ENCODE results near the gene ZNF318.
"Not testable (repeated sequence)": the region's sequence is repeated elsewhere in the genome, so short reads cannot be mapped to it uniquely, and the experiment has no call there.

ZNF318 gene

DNA sequence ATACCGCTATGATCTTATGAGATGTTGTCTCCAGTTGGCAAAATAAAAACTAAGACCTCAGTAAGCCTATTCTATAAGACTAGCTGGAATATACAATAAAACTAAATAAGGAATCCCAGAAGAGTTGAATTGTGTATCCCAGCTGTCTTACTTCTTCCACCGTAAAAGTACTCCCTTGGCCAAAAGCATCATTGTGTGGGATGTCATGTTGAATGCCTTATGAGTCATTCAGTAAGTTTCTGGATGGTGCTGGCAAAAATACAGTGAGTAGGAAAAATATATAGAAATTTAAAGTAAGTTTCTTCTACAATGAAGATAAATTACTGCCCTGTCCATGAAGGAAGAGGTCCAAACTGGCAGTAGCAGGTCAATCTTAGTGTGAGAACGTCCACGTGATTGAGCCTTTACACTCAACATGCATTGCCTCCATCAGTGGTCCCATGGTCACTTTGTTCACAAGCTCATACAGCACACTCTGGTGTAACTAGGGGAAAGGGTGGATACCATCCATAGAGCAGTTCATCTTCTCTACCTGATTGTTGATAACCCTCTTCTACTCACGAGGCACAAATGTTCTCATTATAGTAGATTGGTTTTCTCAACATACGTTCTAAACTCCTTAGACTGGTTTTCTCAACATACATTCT lies 13.7 kb upstream of the ZNF318 start:
- no peaks in the 10 kb centered on the region for H3K4me1 ChIP-seq (ENCODE audit: control insufficient read depth in 1 of 2, insufficient read depth in 2 of 2, low read length in 2 of 2)
- no peak overlapping the region for H3K27ac ChIP-seq (ENCODE audit: low read length)
- no peaks in the 10 kb centered on the region for H3K27me3 ChIP-seq (ENCODE audit: low read depth, low read length)
- no peaks in the 10 kb centered on the region for H3K9me3 ChIP-seq (ENCODE audit: control insufficient read depth in 1 of 2, low read length in 2 of 2)
- H3K36me3 ChIP-seq (ENCODE audit: control insufficient read depth in 1 of 2, insufficient read depth in 2 of 2, low read length in 2 of 2): no peaks in the 10 kb centered on the region
- H3K4me3 ChIP-seq (ENCODE audit: low read depth in 1 of 2, low read length in 2 of 2): no peak overlapping the region

DNA sequence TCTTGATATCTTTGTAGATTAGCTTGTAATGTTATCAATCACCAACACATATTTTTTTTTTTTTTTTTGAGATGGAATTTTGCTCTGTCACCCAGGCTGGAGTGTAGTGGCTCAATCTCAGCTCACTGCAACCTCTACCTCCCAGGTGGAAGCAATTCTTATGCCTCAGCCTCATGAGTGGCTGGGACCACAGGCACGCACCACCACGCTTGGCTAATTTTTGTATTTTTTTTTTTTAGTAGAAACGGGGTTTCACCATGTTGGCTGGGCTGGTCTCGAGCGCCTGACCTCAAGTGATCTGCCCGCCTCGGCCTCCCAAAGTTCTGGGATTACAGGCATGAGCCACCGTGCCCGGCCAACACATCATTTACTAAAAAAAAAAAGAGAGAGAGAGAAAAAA lies 11.4 kb upstream of the ZNF318 start:
- H3K36me3 ChIP-seq (ENCODE audit: control insufficient read depth in 1 of 2, insufficient read depth in 2 of 2, low read length in 2 of 2); H3K27ac ChIP-seq (ENCODE audit: low read length); H3K9me3 ChIP-seq (ENCODE audit: control insufficient read depth in 1 of 2, low read length in 2 of 2); H3K4me3 ChIP-seq (ENCODE audit: low read depth in 1 of 2, low read length in 2 of 2); H3K4me1 ChIP-seq (ENCODE audit: control insufficient read depth in 1 of 2, insufficient read depth in 2 of 2, low read length in 2 of 2); H3K27me3 ChIP-seq (ENCODE audit: low read depth, low read length): not testable (repeated sequence)

DNA sequence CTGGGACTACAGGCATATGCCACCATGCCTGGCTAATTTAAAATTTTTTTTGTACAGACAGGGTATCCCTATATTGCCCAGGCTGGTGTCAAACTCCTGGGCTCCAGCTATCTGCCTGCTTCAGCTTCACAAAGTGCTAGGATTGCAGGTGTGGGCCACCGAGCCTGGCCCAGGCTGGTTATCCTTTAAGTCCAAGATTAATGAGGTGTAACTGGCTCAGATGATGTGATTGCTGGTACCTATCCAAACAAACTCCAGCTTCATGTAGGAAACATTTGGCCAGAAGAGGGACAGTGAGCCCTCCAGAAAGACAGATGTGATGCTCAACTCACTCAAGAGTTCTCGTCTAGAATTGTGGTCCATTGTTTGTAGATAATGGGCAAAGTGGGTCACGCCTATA lies 9.2 kb upstream of the ZNF318 start:
- no peaks in the 10 kb centered on the region for H3K36me3 ChIP-seq (ENCODE audit: control insufficient read depth in 1 of 2, insufficient read depth in 2 of 2, low read length in 2 of 2)
- H3K27me3 ChIP-seq (ENCODE audit: low read depth, low read length): no peaks in the 10 kb centered on the region
- H3K4me3 ChIP-seq (ENCODE audit: low read depth in 1 of 2, low read length in 2 of 2): no peak overlapping the region
- no peak overlapping the region for H3K27ac ChIP-seq (ENCODE audit: low read length)
- H3K4me1 ChIP-seq (ENCODE audit: control insufficient read depth in 1 of 2, insufficient read depth in 2 of 2, low read length in 2 of 2): no peaks in the 10 kb centered on the region
- H3K9me3 ChIP-seq (ENCODE audit: control insufficient read depth in 1 of 2, low read length in 2 of 2): no peaks in the 10 kb centered on the region

DNA sequence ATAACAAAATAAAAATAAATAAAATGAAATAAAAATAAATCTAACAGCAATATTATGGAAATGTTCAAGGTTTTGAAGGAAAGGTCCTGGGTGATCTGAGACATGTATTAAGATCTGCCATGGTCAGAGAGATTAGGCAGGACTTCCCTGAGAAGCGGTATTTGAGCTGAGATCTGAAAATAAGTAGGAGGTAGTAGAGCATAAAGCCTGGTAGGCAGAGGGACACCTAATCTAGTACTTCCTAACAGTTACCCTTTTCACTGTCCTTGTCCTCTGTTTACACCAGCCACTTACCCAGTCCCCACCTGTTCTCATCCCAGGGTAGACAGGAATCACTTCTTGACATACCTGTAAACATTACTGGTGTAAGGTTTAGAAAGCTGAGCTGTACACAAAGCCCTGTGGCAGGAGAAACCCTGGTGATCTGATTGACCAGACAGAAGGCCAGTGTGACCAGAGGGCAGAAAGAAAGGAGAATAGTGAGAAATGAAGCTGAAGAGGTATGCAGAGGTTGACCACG lies 8.3 kb upstream of the ZNF318 start:
- Histone ChIP-seq H3K27me3 (ENCODE audit: low read depth, low read length) (no peaks in the 10 kb centered on the region), H3K4me3 (ENCODE audit: low read depth in 1 of 2, low read length in 2 of 2) (no peak overlapping the region), H3K9me3 (ENCODE audit: control insufficient read depth in 1 of 2, low read length in 2 of 2) (no peaks in the 10 kb centered on the region), H3K27ac (ENCODE audit: low read length) (no peak overlapping the region), H3K36me3 (ENCODE audit: control insufficient read depth in 1 of 2, insufficient read depth in 2 of 2, low read length in 2 of 2) (no peaks in the 10 kb centered on the region), H3K4me1 (ENCODE audit: control insufficient read depth in 1 of 2, insufficient read depth in 2 of 2, low read length in 2 of 2) (no peaks in the 10 kb centered on the region)

DNA sequence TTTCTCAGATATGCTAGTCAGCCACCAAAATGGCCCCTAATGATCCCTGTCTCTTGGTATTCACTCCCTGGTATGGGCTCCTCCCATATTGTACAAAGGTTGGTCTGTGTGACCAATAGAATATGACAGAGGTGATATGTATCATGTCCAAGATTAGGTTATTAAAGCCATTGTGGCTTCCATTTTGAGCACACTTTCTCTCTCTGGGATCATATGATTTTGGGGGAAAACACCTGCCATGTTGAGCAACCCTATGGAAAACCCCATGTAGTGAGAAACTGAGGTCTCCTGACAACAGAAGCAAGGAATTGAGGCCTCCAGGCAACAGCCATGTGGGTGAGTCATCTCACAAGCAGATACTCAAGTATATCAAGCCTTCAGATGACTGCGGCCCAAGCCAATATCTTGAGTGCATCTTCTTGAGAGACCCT lies 7.1 kb upstream of the ZNF318 start:
- Histone ChIP-seq H3K27ac (ENCODE audit: low read length) (no peak overlapping the region), H3K27me3 (ENCODE audit: low read depth, low read length) (no peaks in the 10 kb centered on the region)

DNA sequence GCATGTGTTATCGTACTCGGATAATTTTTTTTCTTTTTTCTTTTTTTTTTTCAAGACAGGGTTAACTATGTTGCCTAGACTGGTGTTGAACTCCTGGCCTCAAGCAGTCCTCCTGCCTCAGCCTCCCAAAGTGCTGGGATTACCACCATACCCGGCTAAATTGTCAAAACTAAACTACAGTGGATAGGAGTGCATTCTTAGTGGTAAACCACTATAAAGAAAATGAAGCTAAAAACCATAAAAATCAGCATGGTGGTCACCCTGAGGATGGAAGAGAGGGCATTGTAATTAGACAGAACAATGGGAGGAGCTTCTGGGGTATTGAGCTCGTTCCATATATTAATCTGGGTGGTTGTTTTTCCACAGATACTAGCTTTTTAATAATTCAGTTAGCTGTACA lies 6.2 kb upstream of the ZNF318 start:
- H3K36me3 ChIP-seq (ENCODE audit: control insufficient read depth in 1 of 2, insufficient read depth in 2 of 2, low read length in 2 of 2): no peaks in the 10 kb centered on the region
- H3K9me3 ChIP-seq (ENCODE audit: control insufficient read depth in 1 of 2, low read length in 2 of 2): no peaks in the 10 kb centered on the region
- H3K27ac ChIP-seq (ENCODE audit: low read length): no peak overlapping the region
- H3K4me1 ChIP-seq (ENCODE audit: control insufficient read depth in 1 of 2, insufficient read depth in 2 of 2, low read length in 2 of 2): no peaks in the 10 kb centered on the region
- H3K4me3 ChIP-seq (ENCODE audit: low read depth in 1 of 2, low read length in 2 of 2): no peak overlapping the region
- no peaks in the 10 kb centered on the region for H3K27me3 ChIP-seq (ENCODE audit: low read depth, low read length)

More for the DNA sequence above, 7.1 kb upstream of the ZNF318 start:
- Histone ChIP-seq H3K36me3 (ENCODE audit: control insufficient read depth in 1 of 2, insufficient read depth in 2 of 2, low read length in 2 of 2) (no peaks in the 10 kb centered on the region), H3K4me1 (ENCODE audit: control insufficient read depth in 1 of 2, insufficient read depth in 2 of 2, low read length in 2 of 2) (no peaks in the 10 kb centered on the region), H3K4me3 (ENCODE audit: low read depth in 1 of 2, low read length in 2 of 2) (no peak overlapping the region), H3K9me3 (ENCODE audit: control insufficient read depth in 1 of 2, low read length in 2 of 2) (no peaks in the 10 kb centered on the region)

DNA sequence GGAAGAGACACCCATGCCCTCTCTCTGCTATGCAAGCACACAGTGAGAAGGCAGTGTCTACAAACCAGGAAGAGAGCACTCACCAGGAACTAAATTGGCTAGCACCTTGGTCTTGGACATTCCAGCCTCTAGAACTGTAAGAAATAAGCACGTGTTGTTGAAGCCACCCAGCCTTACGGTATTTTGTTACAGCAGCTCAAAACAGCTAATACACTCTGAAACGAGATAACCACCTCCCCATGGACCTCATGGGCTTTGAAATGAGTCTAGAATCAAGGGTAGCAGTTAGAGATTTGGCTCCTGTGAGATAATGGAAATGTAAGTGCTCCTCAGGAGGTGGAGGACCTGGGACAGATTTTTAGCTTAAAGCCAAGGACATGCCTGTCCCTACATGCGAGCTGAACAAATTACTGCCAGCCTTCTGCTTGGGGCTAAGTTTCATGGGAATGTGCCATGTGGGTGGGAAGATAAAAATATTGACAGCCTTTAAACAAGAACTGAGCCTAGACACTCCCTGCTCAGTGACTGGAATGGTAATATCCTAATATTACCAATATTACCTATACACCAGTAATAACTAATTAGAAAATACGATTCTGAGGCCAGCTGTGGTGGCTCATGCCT lies 3.9 kb upstream of the ZNF318 start:
- H3K4me3 ChIP-seq (ENCODE audit: low read depth in 1 of 2, low read length in 2 of 2): no peak overlapping the region
- no peaks in the 10 kb centered on the region for H3K27me3 ChIP-seq (ENCODE audit: low read depth, low read length)
- no peak overlapping the region for H3K27ac ChIP-seq (ENCODE audit: low read length)
- no peaks in the 10 kb centered on the region for H3K9me3 ChIP-seq (ENCODE audit: control insufficient read depth in 1 of 2, low read length in 2 of 2)
- peaks cover 0 to 8% of the 10 kb centered on the region in 2 donors for H3K4me1 ChIP-seq (ENCODE audit: control insufficient read depth in 1 of 2, insufficient read depth in 2 of 2, low read length in 2 of 2)
- H3K36me3 ChIP-seq (ENCODE audit: control insufficient read depth in 1 of 2, insufficient read depth in 2 of 2, low read length in 2 of 2): no peaks in the 10 kb centered on the region

DNA sequence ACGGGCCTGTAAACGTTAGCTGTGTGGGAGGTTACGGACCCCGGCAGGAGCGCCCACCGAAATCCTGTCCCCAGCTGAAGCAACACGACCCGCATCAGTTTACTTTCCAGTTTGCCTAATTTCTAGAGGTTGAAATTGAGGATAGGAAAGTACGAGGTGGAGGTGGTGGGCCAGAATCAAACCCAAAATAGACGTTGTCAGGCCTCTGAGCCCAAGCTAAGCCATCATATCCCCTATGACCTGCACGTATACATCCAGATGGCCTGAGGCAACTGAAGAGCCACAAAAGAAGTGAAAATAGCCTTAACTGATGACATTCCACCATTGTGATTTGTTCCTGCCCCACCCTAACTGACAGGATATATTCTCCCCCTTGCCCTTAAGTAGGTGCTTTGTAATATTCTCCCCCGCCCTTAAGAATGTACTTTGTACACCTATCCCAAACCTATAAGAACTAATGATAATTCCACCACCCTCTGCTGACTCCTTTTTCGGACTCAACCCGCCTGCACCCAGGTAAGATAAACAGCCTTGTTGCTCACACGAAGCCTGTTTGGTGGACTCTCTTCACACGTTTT lies 645 bp upstream of the ZNF318 start:
- H3K4me3 ChIP-seq (ENCODE audit: low read depth in 1 of 2, low read length in 2 of 2): peak overlapping the region; percentile 70 to 85
- H3K4me1 ChIP-seq (ENCODE audit: control insufficient read depth in 1 of 2, insufficient read depth in 2 of 2, low read length in 2 of 2): peaks cover 0 to 18% of the 10 kb centered on the region in 2 donors
- H3K27ac ChIP-seq (ENCODE audit: low read length): peak overlapping the region; percentile 73
- H3K9me3 ChIP-seq (ENCODE audit: control insufficient read depth in 1 of 2, low read length in 2 of 2); H3K27me3 ChIP-seq (ENCODE audit: low read depth, low read length); H3K36me3 ChIP-seq (ENCODE audit: control insufficient read depth in 1 of 2, insufficient read depth in 2 of 2, low read length in 2 of 2): not testable (repeated sequence)

DNA sequence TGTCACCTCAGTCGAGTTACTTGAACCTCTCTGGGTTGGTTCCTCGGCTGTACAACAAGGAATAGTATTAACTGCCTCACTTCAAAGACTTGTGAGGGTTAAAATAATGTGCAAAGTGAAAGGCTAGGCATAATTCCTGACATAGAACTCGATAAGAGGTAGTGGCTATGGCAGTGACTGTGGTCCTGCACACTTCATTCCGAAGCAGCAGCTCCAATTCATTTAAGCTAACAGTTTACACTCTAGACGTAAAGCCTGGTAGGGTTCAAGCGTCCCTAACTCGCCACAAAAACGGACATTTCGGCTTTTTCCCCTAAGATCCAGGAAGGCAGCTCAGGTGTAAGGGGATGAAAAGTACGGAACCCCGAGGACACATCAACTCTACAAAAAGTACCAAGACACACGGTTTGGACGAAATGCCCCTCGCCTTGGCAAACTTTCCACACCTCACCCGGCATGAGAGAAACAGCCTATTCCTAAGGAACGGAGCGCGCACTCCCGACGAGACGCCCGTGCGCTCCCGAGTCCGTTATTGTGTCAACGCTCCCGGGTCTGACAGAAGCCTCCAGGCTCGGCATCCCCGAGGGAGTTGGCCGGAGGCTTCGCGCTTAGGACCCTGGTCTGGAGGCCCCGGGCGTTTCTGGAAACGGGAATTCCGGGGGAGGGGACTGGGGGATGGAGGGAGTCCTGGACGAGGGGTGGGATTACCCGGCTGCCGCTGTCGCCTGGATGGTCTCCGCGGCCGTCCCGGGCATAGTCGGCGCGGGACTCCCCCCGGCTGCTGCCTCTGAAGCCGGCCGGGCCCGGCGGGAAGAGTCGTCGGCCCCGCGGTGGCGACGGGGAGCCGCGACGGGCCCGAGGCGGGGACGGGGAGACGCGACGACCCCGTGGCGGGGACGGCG lies 937 bp downstream of the ZNF318 start:
- Histone ChIP-seq H3K4me1 (ENCODE audit: control insufficient read depth in 1 of 2, insufficient read depth in 2 of 2, low read length in 2 of 2) (peaks cover 0 to 18% of the 10 kb centered on the region in 2 donors), H3K27me3 (ENCODE audit: low read depth, low read length) (no peaks in the 10 kb centered on the region), H3K4me3 (ENCODE audit: low read depth in 1 of 2, low read length in 2 of 2) (peak overlapping the region; percentile 84 to 85), H3K27ac (ENCODE audit: low read length) (no peak overlapping the region), H3K36me3 (ENCODE audit: control insufficient read depth in 1 of 2, insufficient read depth in 2 of 2, low read length in 2 of 2) (peaks cover 11 to 18% of the 10 kb centered on the region in 2 donors), H3K9me3 (ENCODE audit: control insufficient read depth in 1 of 2, low read length in 2 of 2) (no peaks in the 10 kb centered on the region)

DNA sequence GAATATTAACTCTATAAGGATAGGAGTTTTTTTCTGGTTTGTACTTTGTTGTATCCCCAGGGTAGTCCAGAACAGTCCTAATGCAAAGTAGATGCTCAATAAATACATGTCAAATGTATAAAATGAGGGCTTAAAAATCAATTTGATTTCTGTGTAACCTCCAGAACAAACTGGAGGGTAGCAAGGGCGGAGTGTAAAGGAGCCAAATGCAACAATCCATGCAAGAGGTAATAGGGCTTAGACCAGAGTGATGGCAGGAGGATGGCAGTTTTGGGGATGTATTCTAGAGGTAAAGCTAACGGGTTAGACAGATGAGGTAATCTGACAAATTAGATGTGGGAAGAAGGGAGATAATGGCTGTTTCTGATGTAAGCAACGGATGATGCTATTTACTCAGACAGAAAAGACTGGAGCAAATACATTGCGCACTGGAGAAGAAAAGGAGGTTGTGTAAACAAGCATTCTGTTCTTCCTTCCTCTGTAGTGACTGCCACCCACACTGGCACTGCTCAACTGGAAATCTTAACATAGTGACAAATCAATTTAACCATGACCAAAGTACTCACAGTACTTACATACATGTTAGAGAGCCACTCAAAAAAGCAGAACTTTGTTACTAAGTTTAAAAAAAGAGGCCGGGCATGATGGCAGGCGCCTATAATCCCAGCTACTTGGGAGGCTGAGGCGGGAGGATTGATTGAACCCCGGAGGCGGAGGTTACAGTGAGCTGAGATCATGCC lies 2.0 kb downstream of the ZNF318 start:
- Histone ChIP-seq H3K27ac (ENCODE audit: low read length) (no peak overlapping the region), H3K4me1 (ENCODE audit: control insufficient read depth in 1 of 2, insufficient read depth in 2 of 2, low read length in 2 of 2) (peaks cover 0 to 18% of the 10 kb centered on the region in 2 donors), H3K36me3 (ENCODE audit: control insufficient read depth in 1 of 2, insufficient read depth in 2 of 2, low read length in 2 of 2) (peaks cover 11 to 24% of the 10 kb centered on the region in 2 donors), H3K27me3 (ENCODE audit: low read depth, low read length) (no peaks in the 10 kb centered on the region), H3K4me3 (ENCODE audit: low read depth in 1 of 2, low read length in 2 of 2) (peak overlapping the region in 1 of 2 donors; percentile 84), H3K9me3 (ENCODE audit: control insufficient read depth in 1 of 2, low read length in 2 of 2) (no peaks in the 10 kb centered on the region)

Data from muscle layer of duodenum (tissue), 2 donors.